Epithelial cell of proximal tubule (primary cell): Measurements from ENCODE around the gene RFT1. TPM values are rescaled to one million over a fixed set of nuclear protein-coding genes. Genes with fewer than 3 reads are reported as not detected.

ENCODE experiments used
- DNase-seq: peaks from one replicate; pipeline ENCODE4 v3.0.0-alpha.2; 2011; ENCODE audit warnings: low read depth
- H3K4me3 ChIP-seq: 2 replicates; pipeline ENCODE4 v1.5.1; 2011; ENCODE audit warnings: low read depth, mild to moderate bottlenecking, low read length
- CTCF ChIP-seq: conservative IDR thresholded peaks from 2 replicates; pipeline ENCODE4 v1.5.1; 2012; ENCODE audit warnings: low read depth, mild to moderate bottlenecking, low read length
- total RNA-seq: library from RNA; depleted of rRNA; stranded (reverse); fragments of >200 nt; gene quantifications from 2 replicates; pipeline ENCODE4 v1.2.3, GENCODE V29; 2015

RFT1 gene
- total RNA-seq, 1 donor from 2014 or later, result 25.1 TPM

GRCh38 chr3:53161820-53162671, 31.8 kb upstream of the RFT1 start:
- TF ChIP-seq CTCF, result no peak
- peak overlapping the region; percentile 89 for H3K4me3 ChIP-seq
- no peak for DNase-seq

DNA sequence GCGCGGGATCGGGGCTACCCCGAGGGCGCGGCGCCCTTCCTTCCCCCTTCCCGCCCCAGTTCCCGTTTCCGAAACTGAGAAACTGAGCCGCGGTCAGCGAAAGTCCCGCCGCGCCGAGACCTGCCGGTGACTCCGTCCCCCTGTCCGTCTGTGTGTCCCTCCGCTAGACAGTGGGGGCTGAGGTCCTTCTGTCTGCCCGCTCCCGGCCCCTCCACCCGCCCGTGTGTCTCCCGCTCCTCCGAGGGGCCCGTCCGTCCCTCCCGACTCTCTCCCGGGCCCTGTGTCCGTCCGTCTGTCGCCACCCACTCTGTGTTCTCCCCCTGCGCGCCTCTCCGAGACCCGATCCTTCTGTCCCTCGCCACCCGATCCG, 31.2 kb upstream of the RFT1 start:
- no peak for DNase-seq
- H3K4me3 ChIP-seq, result peak overlapping the region; percentile 89
- no peak for TF ChIP-seq CTCF

DNA sequence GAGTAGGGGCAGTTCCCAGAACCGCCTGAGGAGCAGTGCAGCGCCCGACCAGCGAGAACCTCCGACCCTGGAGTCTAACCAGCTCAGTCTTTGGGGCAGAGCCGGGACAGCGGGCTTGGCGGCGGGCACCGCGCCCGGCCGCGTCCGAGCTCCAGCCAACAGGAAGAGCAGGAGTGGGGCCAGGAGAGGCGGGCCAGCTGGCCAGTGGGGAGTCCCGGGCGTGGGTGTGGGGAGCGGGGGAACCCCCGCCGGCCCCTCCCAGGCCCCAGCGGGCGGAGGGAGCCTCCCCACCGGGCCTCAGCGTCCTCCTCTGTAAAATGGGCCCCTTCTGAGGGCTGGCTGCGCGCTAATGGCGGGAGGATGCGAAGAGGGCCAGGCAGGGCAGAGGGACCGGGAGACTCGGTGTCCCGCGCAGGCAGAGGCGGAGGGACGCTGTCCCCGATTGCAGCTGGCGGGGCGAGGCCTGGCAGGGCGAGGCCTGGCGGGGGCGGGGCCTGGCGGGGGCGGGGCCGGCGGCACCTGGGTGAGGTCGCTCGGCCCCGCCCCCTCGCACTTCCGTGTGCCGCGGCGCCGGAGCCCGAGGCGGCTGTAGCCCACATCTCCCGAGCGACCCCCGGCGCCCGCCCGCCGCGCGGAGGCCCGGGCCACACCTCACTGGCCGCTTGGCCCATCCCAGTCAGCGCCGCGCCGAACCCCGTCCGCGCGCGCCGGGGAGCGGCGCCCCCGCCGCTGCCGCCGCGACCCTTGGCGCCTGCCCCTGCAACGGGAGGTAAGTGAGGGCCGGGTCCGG, 30.6 kb upstream of the RFT1 start, which contains the start of gene PRKCD:
TSS of gene PRKCD (plus strand) at position 550 of the 790 bp plus-strand sequence. CDS start 17,214 bp downstream, outside the sequence.
- DNase-seq, result no peak
- H3K4me3 ChIP-seq, result peak within 1 kb of the TSS; percentile 89
- TF ChIP-seq CTCF, result peak; percentile 28

DNA sequence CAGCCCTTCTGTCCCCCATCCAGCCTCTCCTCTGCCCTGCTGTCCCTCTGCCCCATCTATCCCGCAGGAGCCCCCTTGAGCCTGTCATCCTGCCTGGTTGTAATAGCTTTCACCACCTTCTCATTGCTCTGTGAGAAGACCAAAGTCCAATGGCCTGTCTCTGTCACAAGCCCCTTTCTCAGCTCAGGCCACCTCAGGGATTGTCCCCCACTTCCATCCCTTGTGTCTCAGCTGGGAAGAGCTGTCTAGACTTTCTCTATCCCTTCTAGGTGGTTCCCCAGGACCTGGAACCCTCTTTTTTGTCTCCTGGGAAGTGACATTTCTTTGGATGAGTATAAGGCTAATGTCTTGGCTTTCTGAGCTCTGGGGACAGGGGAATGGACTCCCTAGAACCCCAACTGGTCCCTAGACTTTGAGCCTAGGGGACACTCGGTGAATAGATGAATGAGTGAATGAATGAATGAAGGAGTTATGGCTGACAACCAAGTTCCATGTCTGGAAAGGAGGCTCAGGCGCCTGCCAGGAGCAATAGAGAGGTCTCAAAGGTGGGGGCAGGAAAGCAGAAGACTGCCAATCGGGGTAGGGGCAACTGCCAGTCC, 29.9 kb upstream of the RFT1 start:
- TF ChIP-seq CTCF, result no peak
- peak overlapping the region; percentile 89 for H3K4me3 ChIP-seq
- DNase-seq, result no peak

- TF ChIP-seq CTCF, result no peak
- peak overlapping the region; percentile 89 for H3K4me3 ChIP-seq
- DNase-seq, result no peak
These were observed 29.2 kb upstream of the RFT1 start for GRCh38 chr3:53159156-53160060.

- no peak for TF ChIP-seq CTCF
- no peak overlapping the region for H3K4me3 ChIP-seq
- DNase-seq, result no peak
These were observed 28.5 kb upstream of the RFT1 start for GRCh38 chr3:53158765-53159155.
